ENCODE measurements around the gene ACSF3.

ACSF3 gene

DNA sequence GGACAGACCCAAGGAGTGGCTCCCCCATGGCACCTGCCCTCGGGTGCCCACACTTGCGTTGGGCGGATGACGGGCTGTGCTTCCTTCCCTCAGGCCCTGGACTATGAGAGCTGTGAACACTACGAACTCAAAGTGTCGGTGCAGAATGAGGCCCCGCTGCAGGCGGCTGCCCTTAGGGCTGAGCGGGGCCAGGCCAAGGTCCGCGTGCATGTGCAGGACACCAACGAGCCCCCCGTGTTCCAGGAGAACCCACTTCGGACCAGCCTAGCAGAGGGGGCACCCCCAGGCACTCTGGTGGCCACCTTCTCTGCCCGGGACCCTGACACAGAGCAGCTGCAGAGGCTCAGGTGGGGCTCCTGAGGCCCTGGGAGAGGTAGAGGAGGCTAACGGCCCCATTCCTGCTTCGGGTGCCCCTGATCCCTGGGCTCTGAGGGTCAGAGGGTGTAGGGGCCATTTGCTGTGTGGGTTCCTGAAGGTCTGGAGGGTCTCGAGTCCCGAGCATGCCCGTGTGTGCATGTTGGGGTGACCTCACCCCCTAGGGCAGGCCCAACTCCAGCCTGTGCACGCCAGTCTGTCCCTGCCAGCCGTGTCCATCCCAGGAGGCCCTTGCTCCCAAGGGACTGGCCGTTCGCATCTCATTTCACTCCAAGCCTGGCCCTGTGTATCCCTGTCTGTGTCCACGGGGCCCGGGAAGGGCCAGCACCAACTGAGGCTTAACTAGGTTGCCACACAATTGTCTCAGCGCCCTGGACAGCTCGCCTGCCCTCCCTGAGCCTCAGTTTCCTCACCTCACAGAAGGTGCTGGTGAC, 96.7 kb downstream of the ACSF3 start:
- no peak for DNase-seq (ENCODE audit: low read depth)

- no peak for DNase-seq (ENCODE audit: low read depth)
These were observed 97.6 kb downstream of the ACSF3 start for GRCh38 chr16:89191033-89191900.

GRCh38 chr16:89191901-89192185, 98.2 kb downstream of the ACSF3 start:
- no peak for DNase-seq (ENCODE audit: low read depth)

DNA sequence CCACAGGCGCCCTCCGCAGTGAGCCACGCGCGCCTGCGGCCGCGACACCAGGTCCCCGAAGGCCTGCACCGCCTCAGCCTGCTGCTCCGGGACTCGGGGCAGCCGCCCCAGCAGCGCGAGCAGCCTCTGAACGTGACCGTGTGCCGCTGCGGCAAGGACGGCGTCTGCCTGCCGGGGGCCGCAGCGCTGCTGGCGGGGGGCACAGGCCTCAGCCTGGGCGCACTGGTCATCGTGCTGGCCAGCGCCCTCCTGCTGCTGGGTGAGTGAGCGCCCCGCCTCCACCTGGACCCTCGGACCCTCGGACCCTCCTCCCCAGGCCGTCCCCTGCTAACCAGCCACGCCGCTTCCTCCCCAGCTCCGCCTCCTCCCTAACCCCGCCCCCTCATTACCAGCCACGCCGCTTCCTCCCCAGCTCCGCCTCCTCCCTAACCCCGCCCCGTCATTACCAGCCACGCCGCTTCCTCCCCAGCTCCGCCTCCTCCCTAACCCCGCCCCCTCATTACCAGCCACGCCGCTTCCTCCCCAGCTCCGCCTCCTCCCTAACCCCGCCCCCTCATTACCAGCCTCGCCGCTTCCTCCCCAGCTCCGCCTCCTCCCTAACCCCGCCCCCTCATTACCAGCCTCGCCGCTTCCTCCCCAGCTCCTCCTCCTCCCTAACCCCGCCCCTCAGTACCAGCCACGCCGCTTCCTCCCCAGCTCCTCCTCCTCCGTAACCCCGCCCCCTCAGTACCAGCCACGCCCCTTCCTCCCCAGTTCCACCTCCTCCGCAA, 98.7 kb downstream of the ACSF3 start:
- peak; percentile 90 for DNase-seq (ENCODE audit: low read depth)

DNA sequence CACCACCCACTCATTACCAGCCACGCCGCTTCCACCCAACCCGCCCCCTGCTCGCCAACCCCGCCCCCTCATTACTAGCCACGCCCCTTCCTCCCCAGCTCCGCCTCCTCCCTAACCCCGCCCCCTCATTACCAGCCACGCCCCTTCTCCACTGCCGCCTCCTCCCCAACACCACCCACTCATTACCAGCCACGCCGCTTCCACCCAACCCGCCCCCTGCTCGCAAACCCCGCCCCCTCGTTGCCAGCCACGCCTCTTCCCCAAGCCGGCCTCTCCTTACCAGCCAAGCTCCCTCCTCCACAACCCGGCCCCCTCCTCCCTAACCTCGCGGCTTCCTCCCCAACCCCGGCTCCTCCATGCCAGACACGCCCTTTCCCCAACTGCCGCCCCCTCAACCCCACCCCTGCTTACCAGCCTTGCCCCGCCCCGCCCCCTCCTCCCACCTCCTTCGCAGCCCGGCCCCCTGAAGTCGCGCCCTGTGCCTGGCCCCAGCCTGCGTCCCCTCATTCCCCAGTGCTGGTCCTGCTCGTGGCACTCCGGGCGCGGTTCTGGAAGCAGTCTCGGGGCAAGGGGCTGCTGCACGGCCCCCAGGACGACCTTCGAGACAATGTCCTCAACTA, 99.4 kb downstream of the ACSF3 start:
- DNase-seq (ENCODE audit: low read depth) = peak; percentile 86

DNA sequence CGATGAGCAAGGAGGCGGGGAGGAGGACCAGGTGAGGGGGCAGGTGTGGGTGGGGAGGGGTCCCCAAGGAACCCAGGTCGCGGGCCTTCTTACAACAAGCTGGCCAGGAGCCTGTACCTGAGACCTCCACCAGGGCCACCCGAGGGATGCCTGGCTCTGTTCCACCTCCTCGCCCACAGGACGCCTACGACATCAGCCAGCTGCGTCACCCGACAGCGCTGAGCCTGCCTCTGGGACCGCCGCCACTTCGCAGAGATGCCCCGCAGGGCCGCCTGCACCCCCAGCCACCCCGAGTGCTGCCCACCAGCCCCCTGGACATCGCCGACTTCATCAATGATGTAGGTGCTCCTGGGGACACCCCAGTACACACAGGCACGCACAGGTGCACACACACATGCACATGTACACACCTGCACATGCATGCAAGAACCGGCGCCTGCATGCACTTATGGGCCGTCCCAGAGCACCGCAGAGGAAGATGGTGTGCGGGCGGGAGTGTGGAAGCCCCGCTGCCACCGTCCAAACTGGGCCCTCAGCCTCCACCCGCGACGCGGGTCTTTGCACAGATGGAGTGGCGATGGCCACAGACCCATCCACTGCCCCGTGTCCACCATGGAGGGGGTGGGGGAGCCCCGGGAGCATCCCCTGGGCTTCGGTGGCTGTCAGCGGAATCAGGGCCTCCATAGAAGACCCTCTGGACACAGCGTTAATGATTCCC, 100.1 kb downstream of the ACSF3 start:
- no peak for DNase-seq (ENCODE audit: low read depth)

DNA sequence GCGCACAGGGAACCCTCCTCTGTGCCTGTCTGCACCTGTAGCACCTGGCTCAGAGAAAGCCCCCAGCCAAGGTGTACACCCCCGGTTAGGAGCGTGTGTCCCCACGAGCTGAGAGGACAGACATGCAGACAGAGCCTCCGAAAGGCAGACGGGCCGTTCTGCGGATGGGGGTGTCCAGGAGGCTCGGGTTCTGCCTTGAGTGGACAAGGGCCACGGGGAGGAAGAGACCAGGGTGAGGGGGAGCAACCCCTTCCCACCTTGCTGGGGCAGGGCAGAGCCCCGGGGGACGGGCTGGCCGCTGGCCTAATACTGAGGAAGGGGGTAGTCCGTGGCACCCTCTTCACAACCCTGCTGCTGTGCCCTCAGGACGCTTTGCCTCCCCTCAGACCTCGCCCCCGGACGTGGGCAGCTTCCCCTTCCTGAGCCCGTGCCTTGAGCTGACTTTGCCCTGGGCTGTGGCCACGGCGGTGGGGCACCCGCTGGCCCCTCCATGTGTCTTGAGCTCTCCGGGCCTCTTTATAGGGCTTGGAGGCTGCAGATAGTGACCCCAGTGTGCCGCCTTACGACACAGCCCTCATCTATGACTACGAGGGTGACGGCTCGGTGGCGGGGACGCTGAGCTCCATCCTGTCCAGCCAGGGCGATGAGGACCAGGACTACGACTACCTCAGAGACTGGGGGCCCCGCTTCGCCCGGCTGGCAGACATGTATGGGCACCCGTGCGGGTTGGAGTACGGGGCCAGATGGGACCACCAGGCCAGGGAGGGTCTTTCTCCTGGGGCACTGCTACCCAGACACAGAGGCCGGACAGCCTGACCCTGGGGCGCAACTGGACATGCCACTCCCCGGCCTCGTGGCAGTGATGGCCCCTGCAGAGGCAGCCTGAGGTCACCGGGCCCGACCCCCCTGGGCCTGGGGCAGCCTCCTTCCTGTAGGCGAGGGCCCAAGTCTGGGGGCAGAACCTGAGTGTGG, 101.0 kb downstream of the ACSF3 start:
- DNase-seq (ENCODE audit: low read depth) = no peak

- DNase-seq (ENCODE audit: low read depth) = no peak
These were observed 102.0 kb downstream of the ACSF3 start for GRCh38 chr16:89195521-89196171.

- DNase-seq (ENCODE audit: low read depth) = no peak
These were observed 103.5 kb downstream of the ACSF3 start for GRCh38 chr16:89197033-89197632.

DNA sequence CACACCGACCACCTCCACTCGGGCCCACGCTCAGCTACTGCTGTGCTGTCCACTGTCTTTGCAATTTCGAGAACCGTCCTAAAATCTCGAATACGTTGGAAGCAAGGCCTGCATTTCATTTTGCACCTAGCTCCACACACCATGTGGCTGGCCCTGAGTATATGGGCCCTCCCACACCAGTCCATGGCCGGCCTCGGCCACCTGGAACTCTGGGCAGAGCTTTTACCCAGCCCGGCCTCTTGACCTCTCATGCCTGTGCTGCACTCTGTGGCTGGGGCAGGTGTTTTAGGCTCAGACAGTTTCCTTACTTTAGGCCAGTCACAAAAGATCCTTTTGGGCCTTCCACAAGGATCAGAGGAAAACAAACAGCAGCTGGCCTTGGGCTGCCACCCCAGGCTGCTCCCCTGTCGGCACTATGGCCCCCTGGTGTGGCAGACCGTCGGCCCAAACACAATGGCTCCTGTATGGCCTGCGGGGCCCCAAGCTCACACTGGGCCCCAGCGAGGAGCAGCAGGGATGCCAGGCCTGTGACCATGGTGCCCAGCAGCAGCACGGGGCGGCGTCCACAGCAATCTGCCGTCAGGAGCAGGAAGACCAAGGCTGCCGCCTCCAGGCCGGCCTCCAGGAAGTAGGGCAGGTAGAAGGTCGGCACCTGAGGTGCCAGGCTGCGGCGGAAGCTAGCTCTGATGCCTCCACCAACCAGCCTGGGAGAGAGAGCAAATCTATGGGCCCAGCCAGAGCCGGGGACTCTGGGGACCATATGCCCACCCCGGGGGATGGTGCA, 104.2 kb downstream of the ACSF3 start:
- DNase-seq (ENCODE audit: low read depth) = no peak

DNA sequence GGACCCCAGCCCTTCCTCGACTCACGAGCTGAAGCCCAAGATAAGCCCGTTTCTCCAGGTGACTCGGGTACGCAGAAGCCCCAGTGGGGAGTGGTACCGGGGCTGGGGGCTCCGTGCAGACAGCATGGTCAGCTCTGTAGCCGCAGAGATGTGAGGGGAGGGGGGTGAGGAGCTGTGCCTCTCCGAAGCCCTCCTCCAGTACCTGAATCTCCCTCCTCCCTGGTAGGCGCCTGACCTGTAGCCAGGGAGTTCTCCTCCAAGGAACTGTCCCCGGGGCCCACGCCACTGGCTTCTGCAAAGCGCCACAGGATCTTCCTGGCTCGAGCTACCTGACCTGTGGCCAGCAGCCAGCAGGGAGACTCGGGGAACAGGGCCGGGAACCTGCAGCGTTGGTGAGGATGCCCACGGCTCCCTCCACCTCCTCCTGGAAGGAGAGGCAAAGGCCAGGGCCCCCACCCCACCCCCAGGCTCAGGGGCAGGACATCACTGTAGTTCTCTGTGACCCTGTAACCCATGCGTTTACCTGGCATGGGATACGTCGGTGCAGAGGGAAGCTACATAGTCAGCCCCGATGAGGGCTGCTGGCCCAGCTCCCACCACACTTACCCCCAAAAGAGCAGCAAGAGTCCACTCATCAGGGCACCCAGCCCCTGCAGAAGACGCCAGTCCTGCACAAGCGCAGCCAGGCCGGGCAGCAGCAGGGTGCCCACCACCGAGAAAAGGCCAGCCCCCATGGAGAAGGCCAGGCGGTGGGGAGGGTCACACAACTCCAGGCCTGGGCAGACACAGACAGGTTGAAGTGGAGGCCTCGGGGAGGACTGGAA, 105.0 kb downstream of the ACSF3 start:
- no peak for DNase-seq (ENCODE audit: low read depth)

GRCh38 chr16:89199241-89200123, 105.8 kb downstream of the ACSF3 start:
- DNase-seq (ENCODE audit: low read depth) = no peak

- peak; percentile 21 for DNase-seq (ENCODE audit: low read depth)
These were observed 106.6 kb downstream of the ACSF3 start, which contains the start of gene SLC22A31 for GRCh38 chr16:89200124-89200849. Gene SLC22A31 (minus strand): TSS chr16:89200537. CDS start chr16:89200501, 36 bp downstream.

GRCh38 chr16:89200850-89201411, 107.3 kb downstream of the ACSF3 start:
- DNase-seq (ENCODE audit: low read depth) = no peak
